Adipocyte (in vitro differentiated cells): ENCODE results near the gene P2RY6.
"Not testable (repeated sequence)": the region's sequence is repeated elsewhere in the genome, so short reads cannot be mapped to it uniquely, and the experiment has no call there.

Source experiments
- DNase-seq: peaks from one replicate; pipeline ENCODE4 v3.0.0-alpha.2; 2015; ENCODE audit warnings: low read depth
- H3K27me3 ChIP-seq: replicated peaks from 2 replicates; pipeline ENCODE4 v1.7.0; 2013; ENCODE audit warnings: mild to moderate bottlenecking, low read length, moderate library complexity; ENCODE audit not compliant: control insufficient read depth, insufficient read depth
- H3K36me3 ChIP-seq: 2 replicates; pipeline ENCODE4 v1.7.0; 2013; ENCODE audit warnings: low read length, mild to moderate bottlenecking, moderate library complexity; ENCODE audit not compliant: control insufficient read depth, insufficient read depth, severe bottlenecking
- H3K4me1 ChIP-seq: 2 replicates; pipeline ENCODE4 v1.7.0; 2013; ENCODE audit warnings: mild to moderate bottlenecking, low read length, moderate library complexity; ENCODE audit not compliant: control insufficient read depth, insufficient read depth
- H3K4me3 ChIP-seq: 2 replicates; pipeline ENCODE4 v1.7.0; 2013; ENCODE audit warnings: mild to moderate bottlenecking, low read length, moderate library complexity
- H3K9ac ChIP-seq: 2 replicates; pipeline ENCODE4 v1.7.0; 2013; ENCODE audit warnings: mild to moderate bottlenecking, low read length, moderate library complexity
- H3K9me3 ChIP-seq: 2 replicates; pipeline ENCODE4 v1.7.0; 2013; ENCODE audit warnings: mild to moderate bottlenecking, low read length, moderate library complexity; ENCODE audit not compliant: control insufficient read depth

P2RY6 gene

GRCh38 chr11:73265853-73266645 lies 6.1 kb upstream of the P2RY6 start:
- Histone ChIP-seq H3K9ac (no peak overlapping the region), H3K36me3 (no peaks in the 10 kb centered on the region), H3K27me3 (peaks cover 7% of the 10 kb centered on the region), H3K9me3 (no peaks in the 10 kb centered on the region), H3K4me1 (peaks cover 11% of the 10 kb centered on the region), H3K4me3 (no peak overlapping the region)
- DNase-seq: no peak

DNA sequence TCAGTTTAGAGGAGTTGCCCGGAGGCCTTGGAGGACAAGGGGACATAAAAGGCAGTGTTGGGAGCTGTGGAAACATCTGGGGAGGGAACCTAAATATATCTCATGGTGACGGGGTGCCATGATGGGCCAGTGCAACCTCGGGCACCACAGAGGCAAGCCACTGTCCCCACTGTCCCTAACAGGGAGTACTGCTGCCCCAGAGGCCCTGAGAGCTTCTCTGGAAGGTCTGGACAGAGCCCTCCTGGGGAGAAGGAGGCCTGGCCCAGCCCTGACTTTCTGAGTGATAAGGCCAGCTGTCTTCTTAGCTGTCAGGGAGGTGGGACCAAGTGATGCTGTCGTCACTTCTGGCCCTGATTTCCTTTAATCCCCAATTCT lies 5.5 kb upstream of the P2RY6 start:
- H3K27me3 ChIP-seq: peaks cover 7% of the 10 kb centered on the region
- no peak for DNase-seq
- H3K4me3 ChIP-seq: no peak overlapping the region
- H3K9me3 ChIP-seq: no peaks in the 10 kb centered on the region
- H3K9ac ChIP-seq: no peak overlapping the region
- no peaks in the 10 kb centered on the region for H3K36me3 ChIP-seq
- peaks cover 11% of the 10 kb centered on the region for H3K4me1 ChIP-seq

DNA sequence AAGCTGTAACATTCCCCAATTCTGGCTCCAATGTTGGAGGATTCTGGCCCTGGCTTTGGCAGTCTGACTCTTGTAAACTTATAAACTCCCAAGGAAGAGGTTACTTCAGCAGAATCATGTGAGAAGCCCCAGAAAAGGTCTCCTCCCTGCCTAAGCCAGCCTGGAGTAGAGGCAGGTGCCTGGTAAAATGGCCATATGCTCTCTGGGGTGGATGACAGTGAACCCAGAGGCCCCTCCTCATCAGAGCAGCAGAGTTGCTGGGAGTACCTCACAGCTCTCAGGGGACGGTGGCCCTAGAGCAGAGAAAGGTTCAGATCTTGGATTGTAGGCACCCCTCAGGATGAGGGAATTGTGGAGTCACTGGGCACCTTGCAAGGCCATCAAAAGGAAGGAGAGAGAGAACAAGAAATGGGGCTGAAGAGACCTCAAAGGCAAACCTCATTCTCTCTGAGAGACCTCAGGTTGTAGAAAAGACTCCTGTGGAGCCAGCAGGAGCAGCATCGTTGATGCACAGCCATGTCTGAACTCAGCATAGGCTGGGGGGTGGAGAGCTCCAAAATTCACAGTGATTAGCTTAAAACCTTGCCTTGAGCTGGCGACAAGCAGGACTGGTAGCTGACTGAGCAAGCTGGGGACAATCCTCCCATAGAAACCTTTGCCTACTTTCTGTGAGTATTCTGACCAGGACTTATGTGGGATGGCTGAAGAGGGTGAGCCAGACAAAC lies 4.9 kb upstream of the P2RY6 start:
- peaks cover 11% of the 10 kb centered on the region for H3K4me1 ChIP-seq
- H3K9ac ChIP-seq: no peak overlapping the region
- no peak for DNase-seq

GRCh38 chr11:73267906-73268540 lies 4.1 kb upstream of the P2RY6 start:
- no peak overlapping the region for H3K9ac ChIP-seq
- no peaks in the 10 kb centered on the region for H3K9me3 ChIP-seq
- peaks cover 7% of the 10 kb centered on the region for H3K27me3 ChIP-seq
- DNase-seq: no peak
- peaks cover 5% of the 10 kb centered on the region for H3K4me1 ChIP-seq
- no peaks in the 10 kb centered on the region for H3K36me3 ChIP-seq
- no peak overlapping the region for H3K4me3 ChIP-seq

More for the DNA sequence above, 4.9 kb upstream of the P2RY6 start:
- Histone ChIP-seq H3K9me3 (no peaks in the 10 kb centered on the region), H3K36me3 (no peaks in the 10 kb centered on the region), H3K4me3 (no peak overlapping the region), H3K27me3 (peaks cover 7% of the 10 kb centered on the region)

GRCh38 chr11:73268671-73269271 lies 3.4 kb upstream of the P2RY6 start:
- Histone ChIP-seq H3K4me3 (no peak overlapping the region), H3K9ac (no peak overlapping the region), H3K27me3 (peaks cover 7% of the 10 kb centered on the region), H3K4me1 (peaks cover 3% of the 10 kb centered on the region), H3K9me3 (no peaks in the 10 kb centered on the region), H3K36me3 (no peaks in the 10 kb centered on the region)
- no peak for DNase-seq

DNA sequence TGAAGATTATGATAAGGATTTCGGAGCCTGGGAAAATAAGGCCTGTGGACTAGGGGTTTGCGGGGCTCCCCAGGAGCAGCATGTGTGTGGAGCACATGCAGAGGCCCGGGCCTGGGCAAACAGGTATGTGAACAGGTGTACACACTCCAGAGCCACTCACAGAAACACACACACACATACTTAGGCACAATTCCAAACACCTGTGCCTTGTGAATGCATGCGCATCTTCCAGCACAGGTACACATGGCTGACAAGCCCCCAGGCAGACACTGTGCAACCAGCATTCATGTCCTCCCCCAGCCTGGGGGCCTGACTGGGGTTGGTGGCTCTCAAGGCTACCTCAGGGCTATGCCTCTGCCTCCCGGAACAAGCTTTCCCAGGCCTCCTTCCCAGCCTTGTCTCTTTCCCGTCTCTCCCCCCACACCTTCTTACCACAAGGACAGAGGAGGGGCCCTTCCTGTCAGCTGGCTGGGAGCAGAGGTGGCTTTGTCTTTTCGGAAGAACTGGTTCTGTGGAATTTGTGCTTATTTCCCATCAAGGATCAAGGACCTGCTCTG lies 2.6 kb upstream of the P2RY6 start:
- peaks cover 7% of the 10 kb centered on the region for H3K27me3 ChIP-seq
- no peaks in the 10 kb centered on the region for H3K9me3 ChIP-seq
- H3K36me3 ChIP-seq: no peaks in the 10 kb centered on the region
- DNase-seq: no peak
- no peak overlapping the region for H3K4me3 ChIP-seq
- H3K4me1 ChIP-seq: peaks cover 3% of the 10 kb centered on the region
- no peak overlapping the region for H3K9ac ChIP-seq

DNA sequence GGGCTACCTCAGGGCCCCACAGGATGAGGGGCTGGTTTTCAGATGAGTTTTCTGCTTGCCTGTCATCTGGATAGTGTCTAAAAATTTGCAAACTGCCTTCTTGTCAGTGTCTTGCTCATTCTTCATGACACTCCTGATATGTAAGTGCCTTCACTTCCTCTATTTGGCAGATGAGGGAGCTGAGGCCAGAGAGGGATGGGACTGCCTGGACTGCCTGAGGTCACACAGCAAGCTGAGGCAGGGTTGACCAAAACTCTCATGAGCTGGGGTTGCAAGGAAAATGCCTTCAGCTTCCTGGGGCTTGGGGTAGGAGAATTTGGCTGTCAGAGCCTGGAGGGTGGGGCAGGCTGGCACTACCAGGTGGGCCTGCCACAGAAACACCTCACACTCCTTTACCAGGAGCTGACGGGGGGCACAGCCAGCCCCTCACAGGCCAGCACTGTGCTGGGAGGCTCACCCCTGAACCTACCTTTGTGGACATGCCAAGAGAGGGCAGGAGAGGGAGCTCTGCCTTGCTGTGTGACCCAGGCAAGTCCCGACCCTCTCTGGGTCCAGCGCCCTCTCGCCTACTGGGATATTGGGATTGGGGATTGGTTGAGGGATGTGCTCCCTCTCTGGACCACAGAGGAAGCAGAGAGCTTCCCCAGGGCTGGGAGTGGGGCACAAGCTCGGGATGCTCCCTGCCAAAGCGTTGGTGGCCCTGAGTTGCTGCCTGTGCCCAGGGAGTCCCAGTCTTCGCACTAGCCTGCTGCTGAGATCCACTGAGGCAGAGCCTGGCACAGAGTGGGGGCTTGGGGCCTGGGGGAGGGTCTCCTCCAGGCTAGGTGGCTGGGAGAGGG lies 1.9 kb upstream of the P2RY6 start:
- H3K4me3 ChIP-seq: no peak overlapping the region
- H3K4me1 ChIP-seq: no peaks in the 10 kb centered on the region
- no peak overlapping the region for H3K9ac ChIP-seq
- no peaks in the 10 kb centered on the region for H3K36me3 ChIP-seq
- H3K9me3 ChIP-seq: no peaks in the 10 kb centered on the region
- H3K27me3 ChIP-seq: peaks cover 3% of the 10 kb centered on the region
- DNase-seq: no peak

DNA sequence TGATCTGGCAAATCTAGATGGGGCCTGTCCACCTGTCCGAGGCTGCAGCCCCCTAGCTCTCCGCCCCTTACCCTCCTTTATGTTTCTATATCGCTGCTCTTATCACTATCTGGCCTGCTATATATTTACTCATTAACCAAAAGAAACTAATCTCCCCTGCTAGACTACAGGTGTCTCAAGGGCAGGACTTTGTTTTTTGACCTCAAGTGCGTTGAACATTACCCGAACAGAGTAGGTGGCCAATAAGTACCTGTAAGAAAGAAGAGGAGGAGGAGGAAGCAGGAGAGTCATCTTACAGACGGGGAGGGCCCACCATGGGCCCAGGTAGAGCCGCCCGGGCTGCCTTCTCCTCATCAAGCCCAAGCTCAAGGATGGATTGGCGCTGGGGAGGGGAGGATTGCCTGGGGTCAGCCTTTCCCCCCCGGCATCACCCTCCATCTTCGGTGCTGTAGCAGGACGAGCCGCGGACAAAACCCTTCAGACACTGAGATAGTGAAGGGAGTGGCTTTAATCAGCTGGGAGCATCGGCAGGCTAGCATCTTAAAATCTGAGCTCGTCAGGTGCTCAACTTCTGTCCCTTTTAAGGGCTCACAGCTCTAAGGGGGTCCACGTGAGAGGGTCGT lies 1.2 kb upstream of the P2RY6 start:
- no peak for DNase-seq
- Histone ChIP-seq H3K9ac (no peak overlapping the region), H3K36me3 (no peaks in the 10 kb centered on the region), H3K4me3 (no peak overlapping the region), H3K4me1 (no peaks in the 10 kb centered on the region), H3K27me3 (peaks cover 3% of the 10 kb centered on the region), H3K9me3 (no peaks in the 10 kb centered on the region)

DNA sequence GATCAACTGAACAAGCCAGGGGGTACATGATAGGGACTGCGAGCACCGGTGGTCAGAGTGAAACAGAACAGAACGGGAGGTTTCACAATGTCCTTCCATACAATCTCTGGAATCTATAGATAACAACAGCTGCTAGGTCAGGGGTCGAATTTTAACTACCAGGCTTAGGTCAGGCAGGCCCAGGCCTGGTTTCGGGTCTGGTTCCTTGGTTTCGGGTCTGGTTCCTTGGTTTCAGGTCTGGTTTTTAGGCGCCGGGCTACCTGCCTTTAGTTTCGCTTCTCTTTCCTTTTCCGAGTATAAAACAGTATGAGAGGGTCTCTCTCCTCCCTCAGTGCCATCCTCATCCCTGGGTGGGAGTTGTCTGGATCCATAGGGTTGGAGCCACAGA lies 666 bp upstream of the P2RY6 start:
- not testable (repeated sequence) for H3K9ac ChIP-seq, H3K27me3 ChIP-seq, H3K36me3 ChIP-seq, H3K4me3 ChIP-seq, H3K4me1 ChIP-seq, H3K9me3 ChIP-seq, DNase-seq

GRCh38 chr11:73272680-73273038 lies 521 bp downstream of the P2RY6 start:
- Histone ChIP-seq H3K27me3 (no peaks in the 10 kb centered on the region), H3K9me3 (no peaks in the 10 kb centered on the region), H3K36me3 (no peaks in the 10 kb centered on the region), H3K4me1 (no peaks in the 10 kb centered on the region), H3K9ac (no peak overlapping the region), H3K4me3 (no peak overlapping the region)
- no peak for DNase-seq
